Stomach smooth muscle (tissue), 2 donors: ENCODE results near the gene KCNG2.

Source experiments
- H3K27ac ChIP-seq: one replicate; pipeline ENCODE4 v1.7.0; 2013; ENCODE audit warnings: mild to moderate bottlenecking, low read length, inconsistent platforms
- H3K27me3 ChIP-seq, 2 donors: one replicate each; pipeline ENCODE4 v1.7.0; 2013; ENCODE audit warnings: low read length in 2 of 2; ENCODE audit not compliant: insufficient read depth in 2 of 2, control insufficient read depth in 1 of 2
- H3K36me3 ChIP-seq, 2 donors: one replicate each; pipeline ENCODE4 v1.7.0; 2013; ENCODE audit warnings: low read length in 2 of 2; ENCODE audit not compliant: control insufficient read depth in 2 of 2, insufficient read depth in 2 of 2
- H3K4me1 ChIP-seq: one replicate; pipeline ENCODE4 v1.7.0; 2013; ENCODE audit warnings: low read length; ENCODE audit not compliant: control insufficient read depth, insufficient read depth
- H3K4me3 ChIP-seq, 2 donors: one replicate each; pipeline ENCODE4 v1.7.0; 2013; ENCODE audit warnings: low read length in 2 of 2
- H3K9ac ChIP-seq, 2 donors: one replicate each; pipeline ENCODE4 v1.7.0; 2013; ENCODE audit warnings: low read length in 2 of 2, mild to moderate bottlenecking in 1 of 2
- H3K9me3 ChIP-seq, 2 donors: one replicate each; pipeline ENCODE4 v1.7.0; 2013; ENCODE audit warnings: low read length in 2 of 2; ENCODE audit not compliant: control insufficient read depth in 2 of 2
- donor health status: healthy.
- donor health status: Pancreatic carcinoma.

Gene KCNG2

DNA sequence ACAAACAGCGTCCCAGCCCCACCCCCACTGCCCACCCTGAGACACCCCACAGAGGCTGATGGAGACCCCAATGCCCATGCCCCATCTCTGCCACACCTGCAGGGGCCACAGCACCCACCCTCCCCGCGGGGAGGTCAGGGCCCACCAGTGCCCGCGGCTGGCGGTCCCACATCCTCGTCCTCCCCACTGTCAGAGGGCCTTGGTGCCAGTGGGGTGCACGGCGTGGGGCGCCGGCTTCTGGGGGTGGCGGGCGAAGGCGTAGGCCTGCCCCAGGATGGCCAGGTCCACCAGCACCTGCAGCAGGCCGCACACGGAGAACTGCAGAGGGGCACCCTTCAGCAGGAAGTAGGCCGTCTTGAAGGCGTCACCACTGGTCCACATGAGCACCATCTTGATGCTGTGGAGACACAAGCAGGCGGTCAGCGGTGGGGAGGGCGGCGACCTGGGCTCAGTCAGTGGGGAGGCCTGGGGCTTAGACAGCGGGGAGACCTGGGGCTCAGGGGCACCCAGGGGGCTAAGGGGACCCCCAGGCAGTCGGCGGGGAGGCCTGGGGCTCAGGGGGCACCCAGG, 106.1 kb downstream of the KCNG2 start:
- Histone ChIP-seq H3K27me3 (no peaks in the 10 kb centered on the region), H3K4me3 (no peak overlapping the region), H3K27ac (no peak overlapping the region), H3K36me3 (peaks cover 0 to 5% of the 10 kb centered on the region in 2 donors), H3K9me3 (no peaks in the 10 kb centered on the region), H3K9ac (no peak overlapping the region), H3K4me1 (no peaks in the 10 kb centered on the region)

DNA sequence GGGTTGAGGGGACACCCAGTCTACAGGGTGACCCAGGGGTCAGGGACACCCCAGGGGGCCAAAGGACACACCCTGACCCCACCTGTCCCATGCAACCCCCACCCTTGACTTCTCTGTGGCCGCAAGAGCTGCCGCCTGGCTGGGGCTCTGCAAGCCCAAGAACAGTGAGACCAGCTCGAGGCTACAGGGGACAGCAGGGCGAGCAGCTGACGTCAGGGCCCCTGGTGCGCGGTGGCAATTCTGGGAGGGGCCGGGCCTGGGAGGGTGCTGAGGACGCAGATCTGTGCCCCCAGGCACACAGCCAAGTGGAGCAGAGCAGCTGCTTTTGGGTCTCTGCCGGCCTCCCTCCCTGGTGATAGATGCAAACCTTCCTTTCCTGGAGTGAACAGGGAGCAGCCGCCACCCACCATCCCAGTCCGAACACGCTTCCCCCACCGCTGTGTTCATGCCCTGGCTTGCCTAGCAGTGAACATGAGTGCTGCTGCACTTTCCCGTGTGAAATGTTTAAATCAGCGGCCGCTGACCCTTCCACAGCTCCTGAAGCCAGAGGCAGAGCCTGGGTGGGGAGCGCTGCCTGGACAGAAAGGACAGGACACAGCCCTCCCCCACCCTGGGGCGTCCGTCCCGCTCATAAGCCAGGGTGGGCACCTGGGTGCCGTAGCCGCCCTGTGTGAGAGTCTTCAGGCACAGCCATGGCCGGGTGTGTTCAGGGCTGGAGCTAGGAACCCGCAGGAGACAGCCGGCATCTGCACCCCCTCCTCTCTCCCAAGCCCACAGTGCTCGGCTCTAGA, 106.8 kb downstream of the KCNG2 start:
- no peaks in the 10 kb centered on the region for H3K9me3 ChIP-seq
- H3K27me3 ChIP-seq = no peaks in the 10 kb centered on the region

GRCh38 chr18:79905389-79905911, 107.7 kb downstream of the KCNG2 start:
- H3K9ac ChIP-seq = no peak overlapping the region
- no peaks in the 10 kb centered on the region for H3K4me1 ChIP-seq
- no peak overlapping the region for H3K4me3 ChIP-seq
- no peaks in the 10 kb centered on the region for H3K27me3 ChIP-seq
- peaks cover 0 to 5% of the 10 kb centered on the region in 2 donors for H3K36me3 ChIP-seq
- no peak overlapping the region for H3K27ac ChIP-seq
- no peaks in the 10 kb centered on the region for H3K9me3 ChIP-seq

More for the DNA sequence above, 106.8 kb downstream of the KCNG2 start:
- Histone ChIP-seq H3K4me1 (no peaks in the 10 kb centered on the region), H3K36me3 (peaks cover 0 to 5% of the 10 kb centered on the region in 2 donors), H3K9ac (no peak overlapping the region), H3K27ac (no peak overlapping the region), H3K4me3 (no peak overlapping the region)

- peaks cover 0 to 5% of the 10 kb centered on the region in 2 donors for H3K36me3 ChIP-seq
- H3K4me1 ChIP-seq = no peaks in the 10 kb centered on the region
- H3K27me3 ChIP-seq = no peaks in the 10 kb centered on the region
- no peaks in the 10 kb centered on the region for H3K9me3 ChIP-seq
- H3K9ac ChIP-seq = no peak overlapping the region
- no peak overlapping the region for H3K27ac ChIP-seq
- H3K4me3 ChIP-seq = no peak overlapping the region
These were observed 108.3 kb downstream of the KCNG2 start for GRCh38 chr18:79905993-79906392.

GRCh38 chr18:79906706-79907105, 109.0 kb downstream of the KCNG2 start:
- no peaks in the 10 kb centered on the region for H3K4me1 ChIP-seq
- H3K4me3 ChIP-seq = no peak overlapping the region
- H3K9me3 ChIP-seq = no peaks in the 10 kb centered on the region
- H3K36me3 ChIP-seq = peaks cover 0 to 5% of the 10 kb centered on the region in 2 donors
- no peak overlapping the region for H3K27ac ChIP-seq
- no peaks in the 10 kb centered on the region for H3K27me3 ChIP-seq
- H3K9ac ChIP-seq = no peak overlapping the region

GRCh38 chr18:79910563-79911343, 113.0 kb downstream of the KCNG2 start:
- Histone ChIP-seq H3K9me3 (no peaks in the 10 kb centered on the region), H3K9ac (no peak overlapping the region), H3K4me3 (no peak overlapping the region), H3K27me3 (no peaks in the 10 kb centered on the region), H3K4me1 (no peaks in the 10 kb centered on the region), H3K36me3 (peaks cover 3 to 18% of the 10 kb centered on the region in 2 donors), H3K27ac (no peak overlapping the region)

DNA sequence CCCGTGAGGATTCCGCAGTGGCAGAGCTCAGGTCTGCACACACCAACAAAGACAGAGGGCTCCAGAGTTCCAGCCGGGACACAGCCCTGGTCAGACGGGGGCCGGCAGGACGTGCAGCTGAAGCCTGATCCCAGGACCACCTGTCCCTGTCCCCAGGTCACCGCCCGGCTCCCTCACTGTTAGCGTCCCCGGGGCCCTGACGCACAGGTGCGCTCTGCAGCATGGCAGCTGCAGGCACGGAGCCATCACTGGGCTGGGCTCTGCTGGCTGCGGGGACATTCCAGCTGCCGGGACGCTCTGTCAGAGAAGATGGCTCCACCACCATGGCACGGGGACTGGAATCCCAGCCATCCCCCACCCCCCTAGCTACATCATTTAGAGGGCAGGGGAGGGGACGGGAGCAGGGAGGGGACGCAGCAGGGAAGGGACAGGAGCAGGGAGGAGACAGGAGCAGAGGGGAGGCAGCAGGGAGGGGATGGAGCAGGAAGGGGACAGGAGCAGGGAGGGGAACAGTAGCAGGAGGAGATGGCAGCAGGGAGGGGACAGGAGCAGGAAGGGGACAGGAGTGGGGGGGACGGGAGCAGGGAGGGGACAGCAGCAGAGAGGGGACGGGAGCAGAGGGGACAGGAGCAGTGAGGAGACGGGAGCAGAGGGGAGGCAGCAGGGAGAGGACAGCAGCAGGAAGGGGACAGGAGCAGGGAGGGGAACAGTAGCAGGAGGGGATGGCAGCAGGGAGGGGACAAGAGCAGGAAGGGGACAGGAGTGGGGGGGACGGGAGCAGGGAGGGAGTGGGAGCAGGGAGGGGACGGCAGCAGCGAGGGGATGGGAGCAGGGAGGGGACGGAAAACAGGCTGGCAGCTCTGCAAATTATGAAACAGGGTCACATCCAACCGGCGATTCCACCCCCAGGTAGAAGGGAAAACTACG, 113.9 kb downstream of the KCNG2 start:
- Histone ChIP-seq H3K4me1 (no peaks in the 10 kb centered on the region), H3K9ac (no peak overlapping the region), H3K27me3 (no peaks in the 10 kb centered on the region), H3K4me3 (no peak overlapping the region), H3K36me3 (peaks cover 3 to 19% of the 10 kb centered on the region in 2 donors), H3K9me3 (no peaks in the 10 kb centered on the region), H3K27ac (no peak overlapping the region)

GRCh38 chr18:79912409-79912991, 114.8 kb downstream of the KCNG2 start:
- Histone ChIP-seq H3K4me3 (no peak overlapping the region), H3K27me3 (no peaks in the 10 kb centered on the region), H3K4me1 (no peaks in the 10 kb centered on the region), H3K27ac (no peak overlapping the region), H3K9me3 (no peaks in the 10 kb centered on the region), H3K36me3 (peaks cover 3 to 26% of the 10 kb centered on the region in 2 donors), H3K9ac (no peak overlapping the region)

- H3K9ac ChIP-seq = no peak overlapping the region
- peaks cover 3 to 26% of the 10 kb centered on the region in 2 donors for H3K36me3 ChIP-seq
- no peaks in the 10 kb centered on the region for H3K9me3 ChIP-seq
- H3K4me3 ChIP-seq = no peak overlapping the region
- H3K27ac ChIP-seq = no peak overlapping the region
- H3K4me1 ChIP-seq = no peaks in the 10 kb centered on the region
- H3K27me3 ChIP-seq = no peaks in the 10 kb centered on the region
These were observed 115.5 kb downstream of the KCNG2 start for GRCh38 chr18:79912994-79913831.
